Psoas muscle (tissue), 8 donors: ENCODE results near the gene TYROBP. TPM values are rescaled to one million over a fixed set of nuclear protein-coding genes. Genes with fewer than 3 reads are reported as not detected.
A peak's percentile ranks its signal among the peaks of the same experiment; 100 is the strongest.

ENCODE experiments used
- ATAC-seq, 4 donors: fragments of 200-7000 bp; cut with Tn5 transposase; one replicate each; pipeline ENCODE4 v1.9.1; 2020; ENCODE audit warnings: moderate library complexity in 3 of 4, mild to moderate bottlenecking in 2 of 4
- DNase-seq, 2 donors: peaks; one replicate each; pipeline ENCODE4 v3.0.0-alpha.2; 2020
- H3K27ac ChIP-seq: fragments of 200-600 bp; one replicate; pipeline ENCODE4 v1.8.0; 2022
- H3K27me3 ChIP-seq, 3 donors: fragments of 200-600 bp in 1 of 3; one replicate each; pipeline versions ENCODE4 v1.6.1 to v1.8.0; 2013 to 2022; ENCODE audit warnings: low read length in 2 of 3, mild to moderate bottlenecking in 2 of 3, moderate library complexity in 1 of 3; ENCODE audit not compliant: insufficient read depth in 3 of 3
- H3K36me3 ChIP-seq, 2 donors: fragments of 200-600 bp in 1 of 2; one replicate each; pipeline versions ENCODE4 v1.6.1 to v1.8.0; 2013 to 2022; ENCODE audit warnings: low read depth in 1 of 2, mild to moderate bottlenecking in 1 of 2, moderate library complexity in 1 of 2; ENCODE audit not compliant: insufficient read depth in 1 of 2
- H3K4me1 ChIP-seq: fragments of 200-600 bp; one replicate; pipeline ENCODE4 v1.8.0; 2022
- H3K4me3 ChIP-seq: fragments of 200-600 bp; one replicate; pipeline ENCODE4 v1.8.0; 2022; ENCODE audit warnings: mild to moderate bottlenecking
- H3K9me3 ChIP-seq: fragments of 200-600 bp; one replicate; pipeline ENCODE4 v1.8.0; 2022
- WGBS, 3 donors: extraction: QIAGEN DNeasy Blood & Tissue Kit; methylation state at CpG; one replicate each; pipeline versions ENCODE4 v1.1.6 to v1.1.7; 2013; 5-methylcytosine and 5-hydroxymethylcytosine counted together
- intact Hi-C, 2 donors: fragments of 100-400 bp; cut with DNase I; formaldehyde crosslinking; loops; one replicate each; pipeline versions ENCODE4 v1.11.0 to v1.14.2; 2022
- polyA plus RNA-seq, 3 donors: library from polyadenylated mRNA; stranded (reverse); fragments of 200-250 nt; gene quantifications; one replicate each; pipeline ENCODE4 v1.2.3, GENCODE V29; 2013
- total RNA-seq, 4 donors: library from RNA; stranded (reverse); fragmentation: NEBNext Ultra II Directional in 2 of 4; extraction: Animal tissue kit (Norgen Biotek cat#: 25700) in 2 of 4; gene quantifications; one replicate each; pipeline versions ENCODE4 v1.2.1 to v1.2.4, GENCODE V29; 2021 to 2023
- TF ChIP-seq, protein P1 (sequence below): fragments of 200-600 bp; IDR thresholded peaks from one replicate; pipeline ENCODE4 v1.8.0; 2022; ENCODE audit warnings: antibody characterized with exemption
- donor health status: healthy with polysubstance abuse.
- donor health status: DM: no; HTN: no; CAD: no; lungs with moderate emphysema.
- donor health status: Bipolar disorder and iron deficiency.
- donor health status: healthy.
- donor health status: DM: yes; HTN: yes; CAD: no.
- donor health status: DM: no; HTN: no; CAD: no.
- donor health status: DM: no; HTN: no; CAD: no.
- donor health status: DM: yes; HTN: yes; CAD: no.

TYROBP gene
- total and polyA plus RNA-seq, 7 donors, result 7.8 to 22.1 (median 11.9) TPM

DNA sequence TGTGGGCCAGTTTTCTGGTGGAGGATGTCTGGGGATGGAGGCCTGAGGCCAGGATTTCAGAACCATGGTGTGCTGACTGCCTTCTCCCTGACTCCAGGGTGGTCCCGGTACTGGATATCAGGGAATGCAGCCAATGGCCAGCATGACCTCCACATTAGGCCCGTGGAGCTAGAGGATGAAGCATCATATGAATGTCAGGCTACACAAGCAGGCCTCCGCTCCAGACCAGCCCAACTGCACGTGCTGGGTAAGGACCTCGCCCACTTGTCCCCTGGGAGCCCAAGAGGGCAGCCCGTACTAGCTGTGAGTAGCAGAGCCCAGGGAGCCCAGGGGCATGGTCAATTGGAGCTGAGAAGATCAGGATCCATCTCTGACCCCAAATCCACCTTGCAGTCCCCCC is 49.8 kb downstream of the TYROBP start:
- Histone ChIP-seq H3K4me1 (no peaks in the 10 kb centered on the region), H3K36me3 (no peaks in the 10 kb centered on the region), H3K27me3 (peaks cover 0 to 87% (median 38%) of the 10 kb centered on the region in 3 donors), H3K4me3 (no peak overlapping the region), H3K9me3 (no peaks in the 10 kb centered on the region), H3K27ac (no peak overlapping the region)
- intact Hi-C loops, result no loop called here
- 53 to 71% (median 59%) methylated on average over 6 of the region's 6 CpGs for WGBS, 3 donors
- no peak for DNase-seq
- TF ChIP-seq, protein P1, sequence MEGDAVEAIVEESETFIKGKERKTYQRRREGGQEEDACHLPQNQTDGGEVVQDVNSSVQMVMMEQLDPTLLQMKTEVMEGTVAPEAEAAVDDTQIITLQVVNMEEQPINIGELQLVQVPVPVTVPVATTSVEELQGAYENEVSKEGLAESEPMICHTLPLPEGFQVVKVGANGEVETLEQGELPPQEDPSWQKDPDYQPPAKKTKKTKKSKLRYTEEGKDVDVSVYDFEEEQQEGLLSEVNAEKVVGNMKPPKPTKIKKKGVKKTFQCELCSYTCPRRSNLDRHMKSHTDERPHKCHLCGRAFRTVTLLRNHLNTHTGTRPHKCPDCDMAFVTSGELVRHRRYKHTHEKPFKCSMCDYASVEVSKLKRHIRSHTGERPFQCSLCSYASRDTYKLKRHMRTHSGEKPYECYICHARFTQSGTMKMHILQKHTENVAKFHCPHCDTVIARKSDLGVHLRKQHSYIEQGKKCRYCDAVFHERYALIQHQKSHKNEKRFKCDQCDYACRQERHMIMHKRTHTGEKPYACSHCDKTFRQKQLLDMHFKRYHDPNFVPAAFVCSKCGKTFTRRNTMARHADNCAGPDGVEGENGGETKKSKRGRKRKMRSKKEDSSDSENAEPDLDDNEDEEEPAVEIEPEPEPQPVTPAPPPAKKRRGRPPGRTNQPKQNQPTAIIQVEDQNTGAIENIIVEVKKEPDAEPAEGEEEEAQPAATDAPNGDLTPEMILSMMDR, result no peak
- no peak for ATAC-seq

DNA sequence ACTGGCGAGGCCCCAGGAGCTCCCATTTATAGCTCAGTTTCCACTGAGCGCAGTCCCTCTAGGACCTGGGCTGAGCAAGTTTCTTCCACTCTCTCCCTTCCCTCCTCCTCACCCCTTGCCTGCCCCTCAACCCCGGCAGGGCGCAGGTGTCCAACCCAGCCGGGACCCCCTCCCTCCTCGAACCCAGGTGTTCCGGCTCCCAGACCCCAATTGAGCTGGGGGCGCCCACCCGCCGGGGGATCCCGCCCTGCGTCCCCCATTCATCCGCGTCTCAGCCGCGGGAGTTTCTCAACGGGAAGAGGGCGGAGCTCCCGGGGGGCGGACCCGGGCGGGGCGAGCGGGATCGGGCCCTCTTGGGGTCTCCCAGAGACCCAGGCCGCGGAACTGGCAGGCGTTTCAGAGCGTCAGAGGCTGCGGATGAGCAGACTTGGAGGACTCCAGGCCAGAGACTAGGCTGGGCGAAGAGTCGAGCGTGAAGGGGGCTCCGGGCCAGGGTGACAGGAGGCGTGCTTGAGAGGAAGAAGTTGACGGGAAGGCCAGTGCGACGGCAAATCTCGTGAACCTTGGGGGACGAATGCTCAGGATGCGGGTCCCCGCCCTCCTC is 51.4 kb downstream of the TYROBP start, which contains the start of gene KIRREL2:
KIRREL2 (plus strand) TSS at position 366 of the 604 bp plus-strand sequence; CDS start at position 575, 209 bp downstream.
- no peak for DNase-seq
- ATAC-seq, result no peak

More for the DNA sequence above, 51.4 kb downstream of the TYROBP start, which contains the start of gene KIRREL2:
- Histone ChIP-seq H3K27ac (no peak within 1 kb of the TSS), H3K9me3 (no peaks in the 10 kb centered on the region), H3K36me3 (no peaks in the 10 kb centered on the region), H3K4me3 (peak within 1 kb of the TSS; percentile 51), H3K27me3 (peaks cover 0 to 88% (median 34%) of the 10 kb centered on the region in 3 donors), H3K4me1 (no peaks in the 10 kb centered on the region)
- intact Hi-C loops, result no loop called here
- 1 to 2% (median 1%) methylated on average over 36 to 42 of the region's 42 CpGs for WGBS, 3 donors
- TF ChIP-seq, protein P1, result no peak

Other genes starting within 250 kb of the TYROBP start
- gene UPK1A, start 241.8 kb downstream of the TYROBP start, total RNA-seq, result not detected
- gene UPK1A, start 241.8 kb downstream of the TYROBP start, polyA plus RNA-seq, result under 1 TPM; 0.17 to 0.31 (median 0.24) TPM
- not detected for gene ZBTB32, start 203.7 kb downstream of the TYROBP start, total RNA-seq
- gene ZBTB32, start 203.7 kb downstream of the TYROBP start, polyA plus RNA-seq, result under 1 TPM in 2 of 3 donors, not detected in 1; 0.08 to 0.10 TPM
- 10 to 100 TPM; 18.0 to 29.0 (median 23.4) TPM for gene KMT2B, start 190.3 kb downstream of the TYROBP start, total RNA-seq
- gene KMT2B, start 190.3 kb downstream of the TYROBP start, polyA plus RNA-seq, result 10 to 100 TPM; 13.4 to 20.0 (median 19.2) TPM
- 10 to 100 TPM in 1 of 4 donors, 1 to 10 TPM in 3; 2.0 to 12.4 (median 2.4) TPM for gene IGFLR1, start 165.8 kb downstream of the TYROBP start, total RNA-seq
- gene IGFLR1, start 165.8 kb downstream of the TYROBP start, polyA plus RNA-seq, result 10 to 100 TPM in 1 of 3 donors, 1 to 10 TPM in 2; 5.8 to 11.9 (median 9.9) TPM
- gene U2AF1L4, start 162.9 kb downstream of the TYROBP start, total RNA-seq, result 10 to 100 TPM; 13.3 to 28.7 (median 19.6) TPM
- 10 to 100 TPM; 12.3 to 26.6 (median 13.6) TPM for gene U2AF1L4, start 162.9 kb downstream of the TYROBP start, polyA plus RNA-seq
- gene PSENEN, start 162.6 kb downstream of the TYROBP start, total RNA-seq, result 10 to 100 TPM; 34.7 to 41.0 (median 36.7) TPM
- gene PSENEN, start 162.6 kb downstream of the TYROBP start, polyA plus RNA-seq, result 100 to 1,000 TPM in 1 of 3 donors, 10 to 100 TPM in 2; 61.6 to 116 (median 67.7) TPM
- gene LIN37, start 159.7 kb downstream of the TYROBP start, total RNA-seq, result 10 to 100 TPM in 1 of 4 donors, 1 to 10 TPM in 3; 3.1 to 14.5 (median 7.9) TPM
- gene LIN37, start 159.7 kb downstream of the TYROBP start, polyA plus RNA-seq, result 10 to 100 TPM; 17.8 to 26.8 (median 23.1) TPM
- 1,000 to 10,000 TPM in 1 of 4 donors, 100 to 1,000 TPM in 3; 656 to 1,308 (median 674) TPM for gene HSPB6, start 151.3 kb downstream of the TYROBP start, total RNA-seq
- gene HSPB6, start 151.3 kb downstream of the TYROBP start, polyA plus RNA-seq, result 100 to 1,000 TPM; 303 to 719 (median 476) TPM
- 10 to 100 TPM in 1 of 4 donors, 1 to 10 TPM in 3; 4.2 to 16.2 (median 9.0) TPM for gene PROSER3, start 150.1 kb downstream of the TYROBP start, total RNA-seq
- 10 to 100 TPM in 1 of 3 donors, 1 to 10 TPM in 2; 4.6 to 14.2 (median 5.3) TPM for gene PROSER3, start 150.1 kb downstream of the TYROBP start, polyA plus RNA-seq
- gene ARHGAP33, start 132.7 kb downstream of the TYROBP start, total RNA-seq, result 1 to 10 TPM in 3 of 4 donors, under 1 TPM in 1; 0.68 to 4.0 (median 2.2) TPM
- 1 to 10 TPM in 2 of 3 donors, under 1 TPM in 1; 0.96 to 1.4 (median 1.3) TPM for gene ARHGAP33, start 132.7 kb downstream of the TYROBP start, polyA plus RNA-seq
- not detected for gene PRODH2, start 95.5 kb downstream of the TYROBP start, total RNA-seq
- gene PRODH2, start 95.5 kb downstream of the TYROBP start, polyA plus RNA-seq, result not detected
- gene NPHS1, start 55.8 kb downstream of the TYROBP start, total RNA-seq, result not detected
- gene NPHS1, start 55.8 kb downstream of the TYROBP start, polyA plus RNA-seq, result not detected
- gene KIRREL2, start 51.4 kb downstream of the TYROBP start, total RNA-seq, result not detected
- gene KIRREL2, start 51.4 kb downstream of the TYROBP start, polyA plus RNA-seq, result not detected
- 1 to 10 TPM in 1 of 4 donors, under 1 TPM in 3; 0.48 to 4.1 (median 0.78) TPM for gene APLP1, start 39.7 kb downstream of the TYROBP start, total RNA-seq
- gene APLP1, start 39.7 kb downstream of the TYROBP start, polyA plus RNA-seq, result 1 to 10 TPM in 1 of 3 donors, under 1 TPM in 2; 0.48 to 2.2 (median 1.00) TPM
- gene NFKBID, start 7.8 kb downstream of the TYROBP start, total RNA-seq, result 1 to 10 TPM in 3 of 4 donors, under 1 TPM in 1; 0.90 to 2.2 (median 1.5) TPM
- 1 to 10 TPM in 2 of 3 donors, under 1 TPM in 1; 0.75 to 1.6 (median 1.2) TPM for gene NFKBID, start 7.8 kb downstream of the TYROBP start, polyA plus RNA-seq
- gene HCST, start 5.8 kb downstream of the TYROBP start, total RNA-seq, result 1 to 10 TPM; 1.7 to 4.7 (median 3.1) TPM
- 1 to 10 TPM; 1.1 to 4.2 (median 3.5) TPM for gene HCST, start 5.8 kb downstream of the TYROBP start, polyA plus RNA-seq
- gene LRFN3, start 28.1 kb upstream of the TYROBP start, total RNA-seq, result 10 to 100 TPM in 2 of 4 donors, 1 to 10 TPM in 2; 7.2 to 11.2 (median 10.0) TPM
- 10 to 100 TPM in 2 of 3 donors, 1 to 10 TPM in 1; 8.6 to 25.6 (median 11.3) TPM for gene LRFN3, start 28.1 kb upstream of the TYROBP start, polyA plus RNA-seq
- 10 to 100 TPM in 2 of 4 donors, 1 to 10 TPM in 2; 7.2 to 17.3 (median 12.2) TPM for gene SDHAF1, start 86.9 kb upstream of the TYROBP start, total RNA-seq
- gene SDHAF1, start 86.9 kb upstream of the TYROBP start, polyA plus RNA-seq, result 10 to 100 TPM; 12.7 to 33.3 (median 19.7) TPM
- gene SYNE4, start 100.5 kb upstream of the TYROBP start, total RNA-seq, result under 1 TPM in 2 of 4 donors, not detected in 2; 0.23 to 0.24 TPM
- under 1 TPM in 2 of 3 donors, not detected in 1; 0.21 to 0.25 TPM for gene SYNE4, start 100.5 kb upstream of the TYROBP start, polyA plus RNA-seq
- 10 to 100 TPM in 3 of 4 donors, 1 to 10 TPM in 1; 7.1 to 12.6 (median 10.6) TPM for gene ALKBH6, start 105.9 kb upstream of the TYROBP start, total RNA-seq
- 10 to 100 TPM in 2 of 3 donors, 1 to 10 TPM in 1; 9.5 to 22.3 (median 13.3) TPM for gene ALKBH6, start 105.9 kb upstream of the TYROBP start, polyA plus RNA-seq
- 1 to 10 TPM; 1.2 to 3.9 (median 1.6) TPM for gene CLIP3, start 124.6 kb upstream of the TYROBP start, total RNA-seq
- gene CLIP3, start 124.6 kb upstream of the TYROBP start, polyA plus RNA-seq, result 1 to 10 TPM in 1 of 3 donors, under 1 TPM in 2; 0.51 to 1.0 (median 0.66) TPM
- gene THAP8, start 146.0 kb upstream of the TYROBP start, total RNA-seq, result 1 to 10 TPM; 1.9 to 7.0 (median 2.9) TPM
- gene THAP8, start 146.0 kb upstream of the TYROBP start, polyA plus RNA-seq, result 1 to 10 TPM; 3.6 to 9.6 (median 6.5) TPM
- 1 to 10 TPM in 3 of 4 donors, under 1 TPM in 1; 0.81 to 3.8 (median 2.8) TPM for gene WDR62, start 146.6 kb upstream of the TYROBP start, total RNA-seq
- 1 to 10 TPM; 2.3 to 7.2 (median 2.6) TPM for gene WDR62, start 146.6 kb upstream of the TYROBP start, polyA plus RNA-seq
- not detected for gene OVOL3, start 202.8 kb upstream of the TYROBP start, total RNA-seq
- under 1 TPM in 1 of 3 donors, not detected in 2; 0.13 TPM for gene OVOL3, start 202.8 kb upstream of the TYROBP start, polyA plus RNA-seq
- gene POLR2I, start 206.6 kb upstream of the TYROBP start, total RNA-seq, result 100 to 1,000 TPM in 3 of 4 donors, 10 to 100 TPM in 1; 89.7 to 126 (median 110) TPM
- gene POLR2I, start 206.6 kb upstream of the TYROBP start, polyA plus RNA-seq, result 100 to 1,000 TPM in 2 of 3 donors, 10 to 100 TPM in 1; 99.4 to 130 (median 126) TPM
- gene TBCB, start 207.2 kb upstream of the TYROBP start, total RNA-seq, result 10 to 100 TPM; 44.4 to 67.2 (median 57.8) TPM
- 100 to 1,000 TPM in 1 of 3 donors, 10 to 100 TPM in 2; 65.9 to 115 (median 80.4) TPM for gene TBCB, start 207.2 kb upstream of the TYROBP start, polyA plus RNA-seq
- 100 to 1,000 TPM; 465 to 626 (median 571) TPM for gene CAPNS1, start 231.8 kb upstream of the TYROBP start, total RNA-seq
- gene CAPNS1, start 231.8 kb upstream of the TYROBP start, polyA plus RNA-seq, result 100 to 1,000 TPM; 464 to 484 (median 475) TPM
- 1,000 to 10,000 TPM; 1,453 to 1,741 (median 1,623) TPM for gene COX7A1, start 244.2 kb upstream of the TYROBP start, total RNA-seq
- gene COX7A1, start 244.2 kb upstream of the TYROBP start, polyA plus RNA-seq, result 1,000 to 10,000 TPM in 1 of 3 donors, 100 to 1,000 TPM in 2; 571 to 1,031 (median 717) TPM